PC-3 (cell line): ENCODE results near the gene CABP7.

ENCODE experiments used
- EZH2 ChIP-seq: fragments of 300-600 bp; sonication (generic); IDR thresholded peaks from one replicate; pipeline ENCODE4 v1.6.1; 2017; ENCODE audit warnings: antibody characterized with exemption, mild to moderate bottlenecking, low read length; ENCODE audit not compliant: unreplicated experiment
- EZH2phosphoT487 ChIP-seq: fragments of 300-600 bp; sonication (generic); IDR thresholded peaks from 2 replicates; pipeline ENCODE4 v1.6.1; 2018; ENCODE audit warnings: mild to moderate bottlenecking, antibody characterized with exemption, low read length, borderline replicate concordance
- TF ChIP-seq, protein P1 (sequence below): fragments of 300-600 bp; sonication (generic); conservative IDR thresholded peaks from 2 replicates; pipeline ENCODE4 v1.5.1; 2017; ENCODE audit warnings: antibody characterized with exemption, low read depth, mild to moderate bottlenecking, low read length

DNA sequence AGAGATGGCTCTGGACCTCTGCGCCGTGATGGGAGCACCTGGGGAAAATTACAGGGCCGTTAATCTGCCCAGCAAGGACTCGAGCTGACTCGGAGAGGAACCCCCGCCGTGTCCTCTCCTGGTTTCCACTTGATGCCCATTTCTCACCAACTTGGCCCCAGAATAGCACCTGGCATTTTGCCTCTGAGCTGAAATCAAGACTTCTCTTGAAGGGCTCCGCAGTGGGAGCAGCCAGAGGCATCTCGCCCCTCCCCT lies 19.0 kb upstream of the CABP7 start:
- TF ChIP-seq, protein P1, sequence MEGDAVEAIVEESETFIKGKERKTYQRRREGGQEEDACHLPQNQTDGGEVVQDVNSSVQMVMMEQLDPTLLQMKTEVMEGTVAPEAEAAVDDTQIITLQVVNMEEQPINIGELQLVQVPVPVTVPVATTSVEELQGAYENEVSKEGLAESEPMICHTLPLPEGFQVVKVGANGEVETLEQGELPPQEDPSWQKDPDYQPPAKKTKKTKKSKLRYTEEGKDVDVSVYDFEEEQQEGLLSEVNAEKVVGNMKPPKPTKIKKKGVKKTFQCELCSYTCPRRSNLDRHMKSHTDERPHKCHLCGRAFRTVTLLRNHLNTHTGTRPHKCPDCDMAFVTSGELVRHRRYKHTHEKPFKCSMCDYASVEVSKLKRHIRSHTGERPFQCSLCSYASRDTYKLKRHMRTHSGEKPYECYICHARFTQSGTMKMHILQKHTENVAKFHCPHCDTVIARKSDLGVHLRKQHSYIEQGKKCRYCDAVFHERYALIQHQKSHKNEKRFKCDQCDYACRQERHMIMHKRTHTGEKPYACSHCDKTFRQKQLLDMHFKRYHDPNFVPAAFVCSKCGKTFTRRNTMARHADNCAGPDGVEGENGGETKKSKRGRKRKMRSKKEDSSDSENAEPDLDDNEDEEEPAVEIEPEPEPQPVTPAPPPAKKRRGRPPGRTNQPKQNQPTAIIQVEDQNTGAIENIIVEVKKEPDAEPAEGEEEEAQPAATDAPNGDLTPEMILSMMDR, result no peak
- TF ChIP-seq EZH2phosphoT487 (no peak), EZH2 (no peak)
